DND-41 (cell line): Measurements from ENCODE around the gene CMTM3.

Experiments used
- ATAC-seq: fragments of 200-7000 bp; cut with Tn5 transposase; 3 replicates; pipeline ENCODE4 v1.9.1; 2021; ENCODE audit warnings: low read depth; ENCODE audit not compliant: insufficient read depth
- DNase-seq: peaks from one replicate; pipeline ENCODE4 v3.0.0-alpha.2; 2020
- H2AFZ ChIP-seq: 2 replicates; pipeline ENCODE4 v1.6.0; 2012; ENCODE audit warnings: low read depth, low read length
- H3K27ac ChIP-seq: 2 replicates; pipeline ENCODE4 v1.5.1; 2012; ENCODE audit warnings: low read length, inconsistent platforms
- H3K27me3 ChIP-seq: fragments of 200-600 bp; sonication (generic); 2 replicates; pipeline ENCODE4 v1.6.0; 2012; ENCODE audit warnings: low read length, mild to moderate bottlenecking, inconsistent platforms; ENCODE audit not compliant: insufficient read depth, poor library complexity
- H3K36me3 ChIP-seq: 2 replicates; pipeline ENCODE4 v1.5.1; 2012; ENCODE audit warnings: low read length, inconsistent platforms; ENCODE audit not compliant: insufficient read depth
- H3K4me1 ChIP-seq: 2 replicates; pipeline ENCODE4 v1.5.1; 2012; ENCODE audit warnings: mild to moderate bottlenecking, low read length; ENCODE audit not compliant: insufficient read depth
- H3K4me2 ChIP-seq: 2 replicates; pipeline ENCODE4 v1.6.0; 2012; ENCODE audit warnings: mild to moderate bottlenecking, moderate library complexity, low read length, inconsistent platforms; ENCODE audit not compliant: insufficient read depth
- H3K4me3 ChIP-seq, 2 experiments: fragments of 200-600 bp in 1 of 2; shearing (Covaris generic) in 1 of 2; 2 replicates each; pipeline ENCODE4 v1.5.1; 2012 to 2016; ENCODE audit warnings: inconsistent platforms in 2 of 2, low read length in 2 of 2, mild to moderate bottlenecking in 2 of 2, low read depth in 1 of 2, moderate library complexity in 1 of 2
- H3K79me2 ChIP-seq: 2 replicates; pipeline ENCODE4 v1.6.0; 2012; ENCODE audit warnings: low read length, inconsistent platforms; ENCODE audit not compliant: insufficient read depth
- H3K9ac ChIP-seq: 2 replicates; pipeline ENCODE4 v1.6.0; 2012; ENCODE audit warnings: low read depth, mild to moderate bottlenecking, inconsistent platforms, low read length, moderate library complexity
- H3K9me3 ChIP-seq: 2 replicates; pipeline ENCODE4 v1.5.1; 2012; ENCODE audit warnings: low read length, moderate library complexity, mild to moderate bottlenecking, inconsistent platforms; ENCODE audit not compliant: insufficient read depth, severe bottlenecking
- H4K20me1 ChIP-seq: 2 replicates; pipeline ENCODE4 v1.6.0; 2012; ENCODE audit warnings: low read length; ENCODE audit not compliant: insufficient read depth
- CTCF ChIP-seq: IDR thresholded peaks from 2 replicates; pipeline ENCODE4 v1.5.1; 2012; ENCODE audit warnings: borderline replicate concordance, low read length, moderate library complexity, mild to moderate bottlenecking; ENCODE audit not compliant: poor library complexity, severe bottlenecking; ENCODE audit errors: extremely low read depth
- EZH2 ChIP-seq: IDR thresholded peaks from 3 replicates; pipeline ENCODE4 v1.6.1; 2012; ENCODE audit warnings: borderline replicate concordance, low read depth, mild to moderate bottlenecking, moderate library complexity, low read length, inconsistent platforms; ENCODE audit not compliant: severe bottlenecking

The CMTM3 gene

GRCh38 chr16:66603537-66604375, 748 bp upstream of the CMTM3 start:
- peak overlapping the region; percentile 31 to 72; a peak in 3 of 4 replicates for H3K4me3 ChIP-seq
- peaks cover 26% of the 10 kb centered on the region for H3K36me3 ChIP-seq
- ATAC-seq (peak; percentile 58), DNase-seq (peak; percentile 85)
- peaks cover 41% of the 10 kb centered on the region for H3K79me2 ChIP-seq
- H2AFZ ChIP-seq: peak overlapping the region; percentile 73
- peak overlapping the region; percentile 92 for H3K9ac ChIP-seq
- H3K27ac ChIP-seq: peak overlapping the region; percentile 79
- H3K4me2 ChIP-seq: peak overlapping the region; percentile 95
- no peak for TF ChIP-seq CTCF
- TF ChIP-seq EZH2: no peak
- peaks cover 38% of the 10 kb centered on the region for H3K4me1 ChIP-seq
- H3K9me3 ChIP-seq: peaks cover 11% of the 10 kb centered on the region
- no peaks in the 10 kb centered on the region for H3K27me3 ChIP-seq
- H4K20me1 ChIP-seq: peaks cover 32% of the 10 kb centered on the region

- Histone ChIP-seq H3K4me3 (peak overlapping the region; percentile 72 to 83), H3K79me2 (peaks cover 53% of the 10 kb centered on the region), H3K27ac (peak overlapping the region; percentile 76), H3K9ac (peak overlapping the region; percentile 92), H3K27me3 (no peaks in the 10 kb centered on the region), H3K36me3 (peaks cover 42% of the 10 kb centered on the region), H3K4me2 (peak overlapping the region; percentile 95), H3K9me3 (peaks cover 11% of the 10 kb centered on the region), H2AFZ (peak overlapping the region; percentile 59), H4K20me1 (peaks cover 48% of the 10 kb centered on the region), H3K4me1 (peaks cover 43% of the 10 kb centered on the region)
- TF ChIP-seq EZH2: no peak
- TF ChIP-seq CTCF: no peak
- ATAC-seq: peak; percentile 23
- peak; percentile 56 for DNase-seq
Observed at GRCh38 chr16:66605177-66605978, 874 bp downstream of the CMTM3 start.

DNA sequence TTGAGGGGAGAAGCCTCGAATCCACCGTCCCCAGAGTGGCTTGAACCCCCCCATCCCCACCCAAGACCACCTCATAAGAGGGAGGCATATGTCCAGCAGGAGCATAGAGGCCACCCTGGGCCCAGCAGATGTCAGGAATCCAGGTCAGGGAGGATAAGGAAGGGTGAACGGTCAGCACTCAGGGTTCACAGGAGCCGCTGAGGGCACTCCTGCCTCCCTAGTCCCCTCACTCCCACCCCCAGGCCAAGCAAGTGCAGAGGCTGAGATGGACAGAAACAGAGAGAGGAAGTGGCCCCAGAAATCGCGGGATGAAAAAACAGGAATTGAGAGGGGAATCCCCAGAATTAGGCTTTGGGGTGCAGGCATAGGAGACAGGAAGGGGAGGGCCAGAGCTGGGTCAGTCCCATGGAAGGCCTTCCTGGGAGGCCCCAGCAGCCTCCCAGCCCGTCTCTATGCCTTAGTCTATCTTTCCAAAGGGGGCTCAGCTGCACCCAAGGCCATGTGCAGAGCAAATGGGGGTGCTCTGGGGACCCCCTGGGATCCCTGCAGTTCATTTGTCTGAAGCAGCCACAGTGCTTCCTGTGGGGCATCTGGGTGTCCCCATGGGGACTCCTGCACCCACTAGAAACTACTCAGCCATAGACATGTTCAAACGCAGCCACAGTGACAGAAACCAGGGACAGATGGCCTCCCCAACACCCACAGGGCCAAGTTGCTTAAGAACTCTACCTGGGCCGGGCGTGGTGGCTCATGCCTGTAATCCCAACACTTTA, 1.7 kb downstream of the CMTM3 start:
- peak overlapping the region; percentile 76 for H3K27ac ChIP-seq
- H3K4me1 ChIP-seq: peaks cover 43% of the 10 kb centered on the region
- H3K79me2 ChIP-seq: peaks cover 53% of the 10 kb centered on the region
- H3K4me2 ChIP-seq: peak overlapping the region; percentile 95
- no peak for DNase-seq
- H4K20me1 ChIP-seq: peaks cover 53% of the 10 kb centered on the region
- H3K9me3 ChIP-seq: peaks cover 8% of the 10 kb centered on the region
- ATAC-seq: no peak
- TF ChIP-seq EZH2 (no peak), CTCF (no peak)
- no peak overlapping the region for H2AFZ ChIP-seq
- H3K27me3 ChIP-seq: no peaks in the 10 kb centered on the region
- peak overlapping the region; percentile 72 to 83; a peak in 3 of 4 replicates for H3K4me3 ChIP-seq
- H3K9ac ChIP-seq: peak overlapping the region; percentile 92
- H3K36me3 ChIP-seq: peaks cover 50% of the 10 kb centered on the region
